Natural killer cell (primary cell): ENCODE measurements around the gene CNNM3. TPM values are rescaled to one million over a fixed set of nuclear protein-coding genes. Genes with fewer than 3 reads are reported as not detected.

Experiments
- ATAC-seq, 3 donors: fragments of 150-1000 bp in 2 of 3; fragments of 200-7000 bp in 1 of 3; cut with Tn5 transposase; 1 replicate in 1 of 3; 2 replicates in 2 of 3; pipeline ENCODE4 v1.10.0; 2021; ENCODE audit warnings: mild to moderate bottlenecking in 2 of 3, moderate library complexity in 2 of 3
- DNase-seq, 2 donors: peaks; one replicate each; pipeline versions ENCODE4 v3.0.0 to v3.0.0-alpha.2; 2013 to 2021; ENCODE audit warnings: mixed read lengths in 1 of 2
- H3K27ac ChIP-seq: one replicate; pipeline ENCODE4 v1.5.1; 2013; ENCODE audit warnings: mild to moderate bottlenecking, low read length
- H3K27me3 ChIP-seq: one replicate; pipeline ENCODE4 v1.6.1; 2013; ENCODE audit warnings: low read length; ENCODE audit not compliant: control insufficient read depth, insufficient read depth
- H3K36me3 ChIP-seq: one replicate; pipeline ENCODE4 v1.6.1; 2013; ENCODE audit warnings: low read length; ENCODE audit not compliant: control insufficient read depth, insufficient read depth
- H3K4me1 ChIP-seq: one replicate; pipeline ENCODE4 v1.6.1; 2013; ENCODE audit warnings: low read length; ENCODE audit not compliant: control insufficient read depth, insufficient read depth
- H3K4me3 ChIP-seq: one replicate; pipeline ENCODE4 v1.5.1; 2013; ENCODE audit warnings: low read length
- H3K9me3 ChIP-seq: one replicate; pipeline ENCODE4 v1.6.1; 2013; ENCODE audit warnings: low read length; ENCODE audit not compliant: control insufficient read depth, insufficient read depth
- H3K27ac Mint-ChIP-seq, 2 donors: one replicate each; pipeline ENCODE4 v1.8.0; 2022; ENCODE audit warnings: mild to moderate bottlenecking in 2 of 2, mixed read lengths in 2 of 2, moderate library complexity in 1 of 2
- H3K27me3 Mint-ChIP-seq, 2 donors: one replicate each; pipeline ENCODE4 v1.8.0; 2022; ENCODE audit warnings: low read depth in 2 of 2, mixed read lengths in 2 of 2
- H3K36me3 Mint-ChIP-seq: one replicate; pipeline ENCODE4 v1.8.0; 2022; ENCODE audit warnings: mixed read lengths
- H3K4me1 Mint-ChIP-seq, 2 donors: one replicate each; pipeline ENCODE4 v1.8.0; 2022; ENCODE audit warnings: mixed read lengths in 2 of 2
- H3K4me3 Mint-ChIP-seq: one replicate; pipeline ENCODE4 v1.8.0; 2022; ENCODE audit warnings: mild to moderate bottlenecking, moderate library complexity, mixed read lengths
- H3K9me3 Mint-ChIP-seq, 2 donors: one replicate each; pipeline ENCODE4 v1.8.0; 2022; ENCODE audit warnings: mixed read lengths in 2 of 2
- WGBS: methylation state at CpG from one replicate; pipeline ENCODE4 v1.1.7; 2013; ENCODE audit warnings: missing lambda C conversion rate; ENCODE audit not compliant: insufficient coverage; 5-methylcytosine and 5-hydroxymethylcytosine counted together
- intact Hi-C: fragments of 100-400 bp; cut with micrococcal nuclease; formaldehyde crosslinking; loops from one replicate; pipeline ENCODE4 v1.14.2; 2022
- total RNA-seq, 4 donors: library from RNA; stranded (reverse); fragments of 120-200 nt in 1 of 4; gene quantifications; one replicate each; pipeline versions ENCODE4 v1.2.3 to v1.2.4, GENCODE V29; 2013 to 2022
- TF ChIP-seq, protein P1 (sequence below): fragments of 200-600 bp; IDR thresholded peaks from one replicate; pipeline ENCODE4 v1.8.0; 2022; ENCODE audit warnings: antibody characterized with exemption

The CNNM3 gene
- total RNA-seq, 3 donors from 2014 or later (not counting 1 experiment from before 2014, with no cell fraction given): 33.8 to 55.2 (median 45.6) TPM

DNA sequence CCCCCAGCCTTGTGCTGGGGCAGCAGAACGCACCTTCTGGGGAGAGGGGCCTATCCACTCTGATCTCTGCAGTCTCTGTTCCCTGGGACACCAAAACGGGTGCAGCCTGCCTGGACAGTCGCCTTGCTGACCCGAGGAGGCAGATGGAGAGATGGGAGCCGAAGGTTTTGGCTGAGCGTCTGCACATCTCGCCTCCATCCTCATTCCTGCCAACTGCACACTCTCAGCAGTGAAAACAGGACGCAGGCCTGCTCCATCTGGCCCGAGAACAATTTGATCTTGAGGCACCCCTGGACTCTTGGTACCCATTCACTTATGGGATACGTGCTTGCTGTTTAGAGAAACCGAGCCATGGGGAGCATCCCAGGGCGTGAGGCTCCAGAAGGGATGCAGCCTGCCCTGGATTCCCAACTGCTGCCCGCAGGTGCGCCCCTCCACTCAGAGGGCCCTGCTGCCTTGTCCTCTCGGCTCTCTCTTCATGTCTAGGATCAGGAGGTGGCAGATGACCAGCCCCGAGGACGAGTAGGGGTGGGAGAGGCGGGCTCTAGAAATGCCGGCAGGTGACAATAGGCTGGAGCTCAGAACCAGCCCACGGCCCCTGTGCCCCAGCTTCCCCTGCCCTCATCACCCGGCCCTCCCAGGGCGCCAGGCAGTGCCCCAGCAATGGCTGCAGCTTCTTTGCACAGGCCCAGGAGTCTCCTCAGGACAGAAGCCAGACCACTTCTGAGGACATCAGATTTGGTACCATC is 62.9 kb downstream of the CNNM3 start:
- intact Hi-C loops: loop anchor here (5.0 kb wide), 1 partner anchor 33 kb away; no protein-coding TSS in a partner anchor
- H3K9me3 ChIP-seq: no peaks in the 10 kb centered on the region

DNA sequence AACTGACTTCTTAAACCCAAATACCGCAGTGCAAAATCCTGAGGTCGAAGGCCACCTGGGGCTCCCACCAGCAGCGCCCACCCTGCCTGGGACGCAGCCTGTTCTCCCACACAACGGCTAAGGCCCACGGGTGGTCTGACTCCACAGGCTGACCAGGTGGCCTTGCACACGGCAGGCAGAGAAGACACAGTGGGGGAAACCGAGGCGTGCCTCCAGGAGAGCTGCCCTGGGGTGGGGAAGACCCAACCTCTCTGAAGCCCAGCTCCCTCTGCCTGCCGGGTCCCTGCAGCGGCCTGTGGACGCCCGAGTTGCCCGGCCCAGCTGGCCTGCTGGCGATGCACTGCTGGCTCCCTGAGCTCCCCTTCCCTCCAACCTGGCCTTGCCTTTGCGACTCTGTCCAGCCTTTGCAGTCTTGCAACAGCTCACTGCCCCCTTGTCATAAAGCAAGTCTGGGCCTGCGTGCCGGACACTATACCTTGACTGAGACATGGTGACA is 63.5 kb downstream of the CNNM3 start:
- TF ChIP-seq, protein P1, sequence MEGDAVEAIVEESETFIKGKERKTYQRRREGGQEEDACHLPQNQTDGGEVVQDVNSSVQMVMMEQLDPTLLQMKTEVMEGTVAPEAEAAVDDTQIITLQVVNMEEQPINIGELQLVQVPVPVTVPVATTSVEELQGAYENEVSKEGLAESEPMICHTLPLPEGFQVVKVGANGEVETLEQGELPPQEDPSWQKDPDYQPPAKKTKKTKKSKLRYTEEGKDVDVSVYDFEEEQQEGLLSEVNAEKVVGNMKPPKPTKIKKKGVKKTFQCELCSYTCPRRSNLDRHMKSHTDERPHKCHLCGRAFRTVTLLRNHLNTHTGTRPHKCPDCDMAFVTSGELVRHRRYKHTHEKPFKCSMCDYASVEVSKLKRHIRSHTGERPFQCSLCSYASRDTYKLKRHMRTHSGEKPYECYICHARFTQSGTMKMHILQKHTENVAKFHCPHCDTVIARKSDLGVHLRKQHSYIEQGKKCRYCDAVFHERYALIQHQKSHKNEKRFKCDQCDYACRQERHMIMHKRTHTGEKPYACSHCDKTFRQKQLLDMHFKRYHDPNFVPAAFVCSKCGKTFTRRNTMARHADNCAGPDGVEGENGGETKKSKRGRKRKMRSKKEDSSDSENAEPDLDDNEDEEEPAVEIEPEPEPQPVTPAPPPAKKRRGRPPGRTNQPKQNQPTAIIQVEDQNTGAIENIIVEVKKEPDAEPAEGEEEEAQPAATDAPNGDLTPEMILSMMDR: no peak
- H3K27me3 Mint-ChIP-seq: no peaks in the 10 kb centered on the region
- Histone ChIP-seq H3K36me3 (no peaks in the 10 kb centered on the region), H3K4me3 (no peak overlapping the region), H3K9me3 (no peaks in the 10 kb centered on the region), H3K4me1 (peaks cover 32% of the 10 kb centered on the region), H3K27ac (no peak overlapping the region), H3K27me3 (no peaks in the 10 kb centered on the region)
- 90% methylated on average over 18 of the region's 18 CpGs for WGBS
- DNase-seq: no peak
- ATAC-seq: no peak
- H3K36me3 Mint-ChIP-seq: no peaks in the 10 kb centered on the region
- H3K4me1 Mint-ChIP-seq: peaks cover 9 to 23% of the 10 kb centered on the region in 2 donors
- no peaks in the 10 kb centered on the region for H3K9me3 Mint-ChIP-seq
- no peak overlapping the region for H3K27ac Mint-ChIP-seq
- intact Hi-C loops: loop anchor here (5.0 kb wide), 1 partner anchor 33 kb away; no protein-coding TSS in a partner anchor
- no peak overlapping the region for H3K4me3 Mint-ChIP-seq

More for the DNA sequence above, 62.9 kb downstream of the CNNM3 start:
- no peaks in the 10 kb centered on the region for H3K36me3 Mint-ChIP-seq
- no peaks in the 10 kb centered on the region for H3K9me3 Mint-ChIP-seq
- WGBS: 91% methylated on average over 22 of the region's 22 CpGs
- TF ChIP-seq, protein P1: no peak
- ATAC-seq (no peak), DNase-seq (no peak)
- no peak overlapping the region for H3K4me3 Mint-ChIP-seq
- Histone ChIP-seq H3K36me3 (no peaks in the 10 kb centered on the region), H3K27ac (no peak overlapping the region), H3K27me3 (no peaks in the 10 kb centered on the region), H3K4me1 (peaks cover 34% of the 10 kb centered on the region), H3K4me3 (no peak overlapping the region)
- no peaks in the 10 kb centered on the region for H3K27me3 Mint-ChIP-seq
- H3K27ac Mint-ChIP-seq: no peak overlapping the region
- peaks cover 9 to 23% of the 10 kb centered on the region in 2 donors for H3K4me1 Mint-ChIP-seq

GRCh38 chr2:96880891-96881273 is 64.8 kb downstream of the CNNM3 start:
- Histone ChIP-seq H3K36me3 (no peaks in the 10 kb centered on the region), H3K27me3 (no peaks in the 10 kb centered on the region), H3K4me3 (no peak overlapping the region), H3K27ac (no peak overlapping the region), H3K9me3 (no peaks in the 10 kb centered on the region), H3K4me1 (peaks cover 25% of the 10 kb centered on the region)
- no peak for DNase-seq
- H3K4me3 Mint-ChIP-seq: no peak overlapping the region
- no peak for ATAC-seq
- peaks cover 9 to 11% of the 10 kb centered on the region in 2 donors for H3K4me1 Mint-ChIP-seq
- WGBS: 90% methylated on average over 6 of the region's 6 CpGs
- no peaks in the 10 kb centered on the region for H3K9me3 Mint-ChIP-seq
- intact Hi-C loops: no loop called here
- no peak overlapping the region for H3K27ac Mint-ChIP-seq
- TF ChIP-seq, protein P1: no peak
- H3K36me3 Mint-ChIP-seq: no peaks in the 10 kb centered on the region
- H3K27me3 Mint-ChIP-seq: no peaks in the 10 kb centered on the region
